Measurements from ENCODE around the gene OR52E2.
"Not testable (repeated sequence)": the region's sequence is repeated elsewhere in the genome, so short reads cannot be mapped to it uniquely, and the experiment has no call there.

OR52E2 gene

DNA sequence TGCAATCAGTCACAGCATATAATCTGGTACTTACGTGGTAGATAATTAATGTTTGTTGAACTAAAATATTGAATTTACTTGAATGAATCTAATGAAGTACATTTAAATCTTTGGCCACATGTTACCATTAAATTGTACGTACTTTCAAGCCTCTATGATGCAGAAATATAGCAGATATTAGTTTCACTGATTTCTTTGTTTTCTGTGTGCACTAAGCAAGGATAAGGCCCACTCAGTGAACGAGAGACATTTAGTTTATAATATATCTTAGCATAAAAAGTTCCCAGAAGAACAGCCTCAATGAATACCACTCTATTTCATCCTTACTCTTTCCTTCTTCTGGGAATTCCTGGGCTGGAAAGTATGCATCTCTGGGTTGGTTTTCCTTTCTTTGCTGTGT, 9.8 kb upstream of the OR52E2 start, which contains the start of gene OR52E1:
OR52E1 (plus strand) TSS at position 301 of the 400 bp plus-strand sequence.
- ATAC-seq = no peak
- TF ChIP-seq, protein P1, sequence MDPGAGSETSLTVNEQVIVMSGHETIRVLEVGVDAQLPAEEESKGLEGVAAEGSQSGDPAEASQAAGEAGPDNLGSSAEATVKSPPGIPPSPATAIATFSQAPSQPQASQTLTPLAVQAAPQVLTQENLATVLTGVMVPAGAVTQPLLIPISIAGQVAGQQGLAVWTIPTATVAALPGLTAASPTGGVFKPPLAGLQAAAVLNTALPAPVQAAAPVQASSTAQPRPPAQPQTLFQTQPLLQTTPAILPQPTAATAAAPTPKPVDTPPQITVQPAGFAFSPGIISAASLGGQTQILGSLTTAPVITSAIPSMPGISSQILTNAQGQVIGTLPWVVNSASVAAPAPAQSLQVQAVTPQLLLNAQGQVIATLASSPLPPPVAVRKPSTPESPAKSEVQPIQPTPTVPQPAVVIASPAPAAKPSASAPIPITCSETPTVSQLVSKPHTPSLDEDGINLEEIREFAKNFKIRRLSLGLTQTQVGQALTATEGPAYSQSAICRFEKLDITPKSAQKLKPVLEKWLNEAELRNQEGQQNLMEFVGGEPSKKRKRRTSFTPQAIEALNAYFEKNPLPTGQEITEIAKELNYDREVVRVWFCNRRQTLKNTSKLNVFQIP (CRISPR knock-in tag; IDR thresholded peaks at IDR 0.05; ENCODE audit: borderline replicate concordance, low read depth) = no peak
- TF ChIP-seq TOX (CRISPR knock-in tag; IDR thresholded peaks at IDR 0.05; ENCODE audit: borderline replicate concordance) = no peak
- TF ChIP-seq, protein P2, sequence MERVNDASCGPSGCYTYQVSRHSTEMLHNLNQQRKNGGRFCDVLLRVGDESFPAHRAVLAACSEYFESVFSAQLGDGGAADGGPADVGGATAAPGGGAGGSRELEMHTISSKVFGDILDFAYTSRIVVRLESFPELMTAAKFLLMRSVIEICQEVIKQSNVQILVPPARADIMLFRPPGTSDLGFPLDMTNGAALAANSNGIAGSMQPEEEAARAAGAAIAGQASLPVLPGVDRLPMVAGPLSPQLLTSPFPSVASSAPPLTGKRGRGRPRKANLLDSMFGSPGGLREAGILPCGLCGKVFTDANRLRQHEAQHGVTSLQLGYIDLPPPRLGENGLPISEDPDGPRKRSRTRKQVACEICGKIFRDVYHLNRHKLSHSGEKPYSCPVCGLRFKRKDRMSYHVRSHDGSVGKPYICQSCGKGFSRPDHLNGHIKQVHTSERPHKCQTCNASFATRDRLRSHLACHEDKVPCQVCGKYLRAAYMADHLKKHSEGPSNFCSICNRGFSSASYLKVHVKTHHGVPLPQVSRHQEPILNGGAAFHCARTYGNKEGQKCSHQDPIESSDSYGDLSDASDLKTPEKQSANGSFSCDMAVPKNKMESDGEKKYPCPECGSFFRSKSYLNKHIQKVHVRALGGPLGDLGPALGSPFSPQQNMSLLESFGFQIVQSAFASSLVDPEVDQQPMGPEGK (CRISPR knock-in tag; IDR thresholded peaks at IDR 0.05; ENCODE audit: borderline replicate concordance) = no peak
- no peak for TF ChIP-seq OSR1 (CRISPR knock-in tag; IDR thresholded peaks at IDR 0.05)
- no peak for TF ChIP-seq ARNTL (CRISPR knock-in tag; IDR thresholded peaks at IDR 0.05; ENCODE audit: borderline replicate concordance, low read depth)
- TF ChIP-seq, protein P3, sequence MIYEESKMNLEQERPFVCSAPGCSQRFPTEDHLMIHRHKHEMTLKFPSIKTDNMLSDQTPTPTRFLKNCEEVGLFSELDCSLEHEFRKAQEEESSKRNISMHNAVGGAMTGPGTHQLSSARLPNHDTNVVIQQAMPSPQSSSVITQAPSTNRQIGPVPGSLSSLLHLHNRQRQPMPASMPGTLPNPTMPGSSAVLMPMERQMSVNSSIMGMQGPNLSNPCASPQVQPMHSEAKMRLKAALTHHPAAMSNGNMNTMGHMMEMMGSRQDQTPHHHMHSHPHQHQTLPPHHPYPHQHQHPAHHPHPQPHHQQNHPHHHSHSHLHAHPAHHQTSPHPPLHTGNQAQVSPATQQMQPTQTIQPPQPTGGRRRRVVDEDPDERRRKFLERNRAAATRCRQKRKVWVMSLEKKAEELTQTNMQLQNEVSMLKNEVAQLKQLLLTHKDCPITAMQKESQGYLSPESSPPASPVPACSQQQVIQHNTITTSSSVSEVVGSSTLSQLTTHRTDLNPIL (CRISPR knock-in tag; IDR thresholded peaks at IDR 0.05; ENCODE audit: low read depth) = no peak
- TF ChIP-seq PPARA (CRISPR knock-in tag; IDR thresholded peaks at IDR 0.05; ENCODE audit: borderline replicate concordance) = no peak
- no peak for TF ChIP-seq RARB (CRISPR knock-in tag; IDR thresholded peaks at IDR 0.05)
- TF ChIP-seq, protein P4, sequence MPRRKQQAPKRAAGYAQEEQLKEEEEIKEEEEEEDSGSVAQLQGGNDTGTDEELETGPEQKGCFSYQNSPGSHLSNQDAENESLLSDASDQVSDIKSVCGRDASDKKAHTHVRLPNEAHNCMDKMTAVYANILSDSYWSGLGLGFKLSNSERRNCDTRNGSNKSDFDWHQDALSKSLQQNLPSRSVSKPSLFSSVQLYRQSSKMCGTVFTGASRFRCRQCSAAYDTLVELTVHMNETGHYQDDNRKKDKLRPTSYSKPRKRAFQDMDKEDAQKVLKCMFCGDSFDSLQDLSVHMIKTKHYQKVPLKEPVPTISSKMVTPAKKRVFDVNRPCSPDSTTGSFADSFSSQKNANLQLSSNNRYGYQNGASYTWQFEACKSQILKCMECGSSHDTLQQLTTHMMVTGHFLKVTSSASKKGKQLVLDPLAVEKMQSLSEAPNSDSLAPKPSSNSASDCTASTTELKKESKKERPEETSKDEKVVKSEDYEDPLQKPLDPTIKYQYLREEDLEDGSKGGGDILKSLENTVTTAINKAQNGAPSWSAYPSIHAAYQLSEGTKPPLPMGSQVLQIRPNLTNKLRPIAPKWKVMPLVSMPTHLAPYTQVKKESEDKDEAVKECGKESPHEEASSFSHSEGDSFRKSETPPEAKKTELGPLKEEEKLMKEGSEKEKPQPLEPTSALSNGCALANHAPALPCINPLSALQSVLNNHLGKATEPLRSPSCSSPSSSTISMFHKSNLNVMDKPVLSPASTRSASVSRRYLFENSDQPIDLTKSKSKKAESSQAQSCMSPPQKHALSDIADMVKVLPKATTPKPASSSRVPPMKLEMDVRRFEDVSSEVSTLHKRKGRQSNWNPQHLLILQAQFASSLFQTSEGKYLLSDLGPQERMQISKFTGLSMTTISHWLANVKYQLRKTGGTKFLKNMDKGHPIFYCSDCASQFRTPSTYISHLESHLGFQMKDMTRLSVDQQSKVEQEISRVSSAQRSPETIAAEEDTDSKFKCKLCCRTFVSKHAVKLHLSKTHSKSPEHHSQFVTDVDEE (CRISPR knock-in tag; IDR thresholded peaks at IDR 0.05) = no peak
- no peak for TF ChIP-seq ZNF565 (CRISPR knock-in tag; conservative IDR thresholded peaks at IDR 0.05; ENCODE audit: low read depth)
- no peak for TF ChIP-seq ZNF70 (CRISPR knock-in tag; IDR thresholded peaks at IDR 0.05)
- TF ChIP-seq ZNF8 (CRISPR knock-in tag; IDR thresholded peaks at IDR 0.05) = no peak

DNA sequence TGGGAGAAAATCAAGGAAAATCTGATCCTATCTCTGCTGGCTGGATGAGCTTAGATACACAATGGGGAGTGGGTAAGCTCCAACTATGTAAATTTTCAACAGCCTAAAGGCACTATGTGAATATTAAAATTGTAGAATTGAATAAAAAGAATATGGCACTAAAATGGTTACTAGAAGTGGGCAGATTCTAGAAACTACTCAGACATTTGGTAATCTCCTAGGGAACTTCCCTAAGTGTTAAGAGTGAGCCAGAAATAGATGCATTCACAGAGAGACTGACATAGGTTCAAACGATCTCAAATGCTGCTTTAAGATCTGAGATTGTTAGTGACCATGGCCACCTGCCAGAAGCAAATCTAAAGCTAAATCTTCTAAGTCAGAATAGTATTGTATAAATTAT, 5.6 kb upstream of the OR52E2 start:
- ATAC-seq = no peak
- no peak for TF ChIP-seq SNAI2 (CRISPR knock-in tag; IDR thresholded peaks at IDR 0.05)
- TF ChIP-seq ZC3H10 (CRISPR knock-in tag; IDR thresholded peaks at IDR 0.05) = no peak
- TF ChIP-seq GLIS3 (CRISPR knock-in tag; IDR thresholded peaks at IDR 0.05) = no peak
- TF ChIP-seq, protein P1 (CRISPR knock-in tag; IDR thresholded peaks at IDR 0.05; ENCODE audit: borderline replicate concordance, low read depth) = no peak
- no peak for TF ChIP-seq ZNF70 (CRISPR knock-in tag; IDR thresholded peaks at IDR 0.05)
- TF ChIP-seq, protein P5, sequence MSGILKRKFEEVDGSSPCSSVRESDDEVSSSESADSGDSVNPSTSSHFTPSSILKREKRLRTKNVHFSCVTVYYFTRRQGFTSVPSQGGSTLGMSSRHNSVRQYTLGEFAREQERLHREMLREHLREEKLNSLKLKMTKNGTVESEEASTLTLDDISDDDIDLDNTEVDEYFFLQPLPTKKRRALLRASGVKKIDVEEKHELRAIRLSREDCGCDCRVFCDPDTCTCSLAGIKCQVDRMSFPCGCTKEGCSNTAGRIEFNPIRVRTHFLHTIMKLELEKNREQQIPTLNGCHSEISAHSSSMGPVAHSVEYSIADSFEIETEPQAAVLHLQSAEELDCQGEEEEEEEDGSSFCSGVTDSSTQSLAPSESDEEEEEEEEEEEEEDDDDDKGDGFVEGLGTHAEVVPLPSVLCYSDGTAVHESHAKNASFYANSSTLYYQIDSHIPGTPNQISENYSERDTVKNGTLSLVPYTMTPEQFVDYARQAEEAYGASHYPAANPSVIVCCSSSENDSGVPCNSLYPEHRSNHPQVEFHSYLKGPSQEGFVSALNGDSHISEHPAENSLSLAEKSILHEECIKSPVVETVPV (CRISPR knock-in tag; IDR thresholded peaks at IDR 0.05) = no peak
- no peak for TF ChIP-seq BACH2 (CRISPR knock-in tag; IDR thresholded peaks at IDR 0.05; ENCODE audit: borderline replicate concordance)

DNA sequence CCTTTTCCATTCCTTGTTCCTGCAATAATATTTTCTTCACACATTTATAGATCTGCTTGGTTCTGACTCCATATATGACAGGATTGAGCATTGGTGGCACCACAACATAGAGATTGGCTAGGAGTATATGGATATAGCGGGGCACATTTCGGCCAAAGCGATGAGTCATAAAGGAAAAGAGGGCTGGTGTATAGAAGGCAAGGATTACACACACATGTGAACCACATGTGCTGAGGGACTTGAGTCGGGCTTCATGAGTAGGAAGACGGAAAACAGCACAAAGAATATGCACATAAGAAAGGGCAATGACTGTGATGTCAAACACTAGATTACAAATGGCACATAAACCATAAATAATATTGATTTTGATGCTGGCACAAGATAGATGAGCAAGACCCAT, 748 bp downstream of the OR52E2 start:
- ATAC-seq = not testable (repeated sequence)

All from SK-N-SH treated with all-trans-retinoic acid at 6 μM for 48 hours (cell line).